Coronary artery (tissue), 2 donors: ENCODE data around the gene KCNJ8.

ENCODE experiments used
- DNase-seq: peaks from one replicate; pipeline ENCODE4 v3.0.0-alpha.2; 2017; ENCODE audit warnings: low spot score
- H3K27ac ChIP-seq, 2 donors: fragments of 200-600 bp; sonication (generic); one replicate each; pipeline ENCODE4 v1.5.1; 2016 to 2019
- H3K4me3 ChIP-seq: fragments of 200-600 bp; sonication (generic); 2 replicates; pipeline ENCODE4 v1.5.1; 2016; ENCODE audit warnings: mild to moderate bottlenecking, moderate library complexity
- TF ChIP-seq, protein P1 (sequence below): fragments of 200-600 bp; sonication (generic); IDR thresholded peaks from one replicate; pipeline ENCODE4 v1.5.1; 2019; ENCODE audit warnings: antibody characterized with exemption

The KCNJ8 gene

DNA sequence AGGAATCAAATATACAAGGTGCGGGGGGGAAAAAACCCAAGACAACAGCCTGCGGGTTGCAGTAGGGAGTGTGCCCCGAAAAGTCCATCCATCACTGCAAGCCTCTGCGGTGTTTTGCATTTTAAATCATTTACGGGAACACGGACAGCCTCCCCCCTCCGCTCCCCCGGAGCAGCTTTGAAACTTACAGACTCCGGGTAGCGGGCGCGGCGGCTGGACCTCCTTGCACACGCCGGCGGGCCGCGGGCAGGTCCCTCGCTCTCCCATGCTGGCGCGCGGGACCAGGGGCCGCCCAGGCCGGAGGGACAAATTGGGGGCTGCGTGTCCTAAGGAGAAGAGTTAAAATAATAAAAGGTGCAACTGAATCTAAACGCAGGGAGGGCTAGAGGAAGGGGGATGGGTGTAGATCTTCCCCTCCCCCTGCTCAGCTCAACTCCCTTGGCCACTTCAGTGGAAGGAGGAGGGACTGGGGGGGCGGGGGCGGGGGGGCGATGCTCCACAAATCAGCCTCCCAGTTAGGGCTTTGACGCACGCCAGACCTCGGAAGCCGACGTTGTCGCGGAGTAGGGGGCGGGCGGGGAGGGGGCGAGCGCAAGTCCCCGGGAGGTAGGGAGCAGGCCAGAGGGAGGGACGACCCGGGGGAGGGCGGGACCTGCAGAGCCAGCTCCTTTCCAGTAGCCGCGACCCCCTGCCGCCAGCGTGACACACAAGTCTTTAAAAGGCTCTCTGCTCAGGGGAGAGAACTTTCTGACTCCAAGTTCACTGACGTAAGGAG is at the start of gene KCNJ8:
KCNJ8 (minus strand) TSS at position 349 of the 775 bp plus-strand sequence. CDS start 1,090 bp downstream, outside the sequence.
- TF ChIP-seq, protein P1, sequence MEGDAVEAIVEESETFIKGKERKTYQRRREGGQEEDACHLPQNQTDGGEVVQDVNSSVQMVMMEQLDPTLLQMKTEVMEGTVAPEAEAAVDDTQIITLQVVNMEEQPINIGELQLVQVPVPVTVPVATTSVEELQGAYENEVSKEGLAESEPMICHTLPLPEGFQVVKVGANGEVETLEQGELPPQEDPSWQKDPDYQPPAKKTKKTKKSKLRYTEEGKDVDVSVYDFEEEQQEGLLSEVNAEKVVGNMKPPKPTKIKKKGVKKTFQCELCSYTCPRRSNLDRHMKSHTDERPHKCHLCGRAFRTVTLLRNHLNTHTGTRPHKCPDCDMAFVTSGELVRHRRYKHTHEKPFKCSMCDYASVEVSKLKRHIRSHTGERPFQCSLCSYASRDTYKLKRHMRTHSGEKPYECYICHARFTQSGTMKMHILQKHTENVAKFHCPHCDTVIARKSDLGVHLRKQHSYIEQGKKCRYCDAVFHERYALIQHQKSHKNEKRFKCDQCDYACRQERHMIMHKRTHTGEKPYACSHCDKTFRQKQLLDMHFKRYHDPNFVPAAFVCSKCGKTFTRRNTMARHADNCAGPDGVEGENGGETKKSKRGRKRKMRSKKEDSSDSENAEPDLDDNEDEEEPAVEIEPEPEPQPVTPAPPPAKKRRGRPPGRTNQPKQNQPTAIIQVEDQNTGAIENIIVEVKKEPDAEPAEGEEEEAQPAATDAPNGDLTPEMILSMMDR: no peak
- H3K4me3 ChIP-seq: peak within 1 kb of the TSS; percentile 83
- peak within 1 kb of the TSS; percentile 84 to 90 for H3K27ac ChIP-seq
- peak; percentile 89 for DNase-seq

DNA sequence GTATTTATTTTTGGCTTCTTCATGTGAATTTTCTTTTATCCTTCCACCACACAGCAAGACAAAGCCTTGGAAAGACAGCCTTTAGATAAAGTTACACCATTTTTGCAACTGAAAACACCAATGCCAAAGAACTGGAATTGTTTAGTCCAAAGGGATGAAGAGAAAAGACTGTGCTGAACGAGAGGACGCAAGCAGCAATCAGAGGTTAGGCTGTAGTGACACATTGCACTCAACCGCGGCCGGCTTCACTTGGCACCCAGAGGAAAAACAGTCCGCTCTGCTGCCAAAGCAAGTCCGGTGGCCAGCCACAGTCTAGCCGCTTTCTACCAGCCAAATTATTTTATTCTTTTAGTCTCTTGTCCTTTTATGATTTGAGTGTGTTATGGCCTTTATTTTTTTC is 49.1 kb upstream of the KCNJ8 start:
- Histone ChIP-seq H3K27ac (peak overlapping the region in 1 of 2 donors; percentile 56), H3K4me3 (no peak overlapping the region)
- TF ChIP-seq, protein P1: no peak
- DNase-seq: peak; percentile 75

DNA sequence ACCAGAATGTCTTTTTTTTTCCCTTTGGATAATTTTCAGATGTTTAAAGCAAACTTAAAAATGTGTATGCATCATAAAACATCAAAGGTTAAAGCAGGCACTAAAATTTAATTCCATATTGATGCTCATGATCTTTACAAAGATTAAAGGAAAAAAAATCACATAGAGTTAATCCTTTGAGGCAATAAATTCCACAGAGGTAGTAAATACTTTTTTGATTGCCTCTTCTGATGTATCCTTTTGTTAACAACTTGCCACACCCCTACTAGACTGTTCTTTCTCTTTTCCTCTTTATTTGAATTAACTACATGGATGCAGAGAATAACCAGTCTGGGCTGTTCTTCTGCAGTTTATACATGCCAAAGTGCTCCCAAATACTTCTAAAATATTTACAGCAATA is 45.2 kb upstream of the KCNJ8 start:
- Histone ChIP-seq H3K27ac (no peak overlapping the region), H3K4me3 (no peak overlapping the region)
- TF ChIP-seq, protein P1: no peak
- DNase-seq: no peak

DNA sequence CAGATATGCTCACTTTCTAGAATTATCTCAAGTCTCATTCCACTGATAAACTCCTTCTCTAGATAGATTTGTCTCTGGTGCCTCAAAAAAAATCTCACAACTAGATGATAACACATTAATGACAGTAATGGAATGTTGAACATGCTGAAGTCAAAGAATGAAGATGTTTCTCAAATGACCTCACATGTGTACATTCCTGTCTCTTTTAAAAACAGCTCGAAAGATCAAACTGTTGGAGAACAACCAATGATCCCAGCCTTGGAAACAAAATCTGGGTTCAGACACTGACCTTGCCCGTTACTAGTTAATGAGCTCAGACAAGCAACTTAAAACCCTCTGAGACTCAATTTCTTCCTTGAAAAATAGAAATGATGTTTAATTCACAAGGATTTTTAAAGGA is 44.7 kb upstream of the KCNJ8 start:
- no peak overlapping the region for H3K27ac ChIP-seq
- no peak for DNase-seq
- H3K4me3 ChIP-seq: no peak overlapping the region
- TF ChIP-seq, protein P1: no peak

DNA sequence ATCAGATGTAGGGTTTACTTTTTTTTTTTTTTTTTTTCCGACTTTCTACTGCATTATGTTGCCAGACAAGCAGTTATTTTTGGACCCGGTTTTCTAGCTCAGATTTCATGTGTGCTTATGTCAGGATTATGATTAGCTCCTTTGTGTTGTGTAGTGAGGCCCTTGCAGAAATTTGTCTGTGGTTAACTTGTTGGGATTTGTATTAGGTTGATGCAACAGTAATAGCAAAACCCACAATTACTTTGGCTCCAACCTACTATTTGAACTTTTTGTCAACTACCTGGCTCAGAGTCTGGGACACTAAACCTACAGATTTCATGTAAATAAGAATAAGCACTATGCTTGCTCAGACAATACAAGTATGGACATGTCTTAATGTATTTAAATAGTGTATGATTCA is 44.1 kb upstream of the KCNJ8 start:
- TF ChIP-seq, protein P1: no peak
- no peak for DNase-seq
- Histone ChIP-seq H3K4me3 (no peak overlapping the region), H3K27ac (no peak overlapping the region)

DNA sequence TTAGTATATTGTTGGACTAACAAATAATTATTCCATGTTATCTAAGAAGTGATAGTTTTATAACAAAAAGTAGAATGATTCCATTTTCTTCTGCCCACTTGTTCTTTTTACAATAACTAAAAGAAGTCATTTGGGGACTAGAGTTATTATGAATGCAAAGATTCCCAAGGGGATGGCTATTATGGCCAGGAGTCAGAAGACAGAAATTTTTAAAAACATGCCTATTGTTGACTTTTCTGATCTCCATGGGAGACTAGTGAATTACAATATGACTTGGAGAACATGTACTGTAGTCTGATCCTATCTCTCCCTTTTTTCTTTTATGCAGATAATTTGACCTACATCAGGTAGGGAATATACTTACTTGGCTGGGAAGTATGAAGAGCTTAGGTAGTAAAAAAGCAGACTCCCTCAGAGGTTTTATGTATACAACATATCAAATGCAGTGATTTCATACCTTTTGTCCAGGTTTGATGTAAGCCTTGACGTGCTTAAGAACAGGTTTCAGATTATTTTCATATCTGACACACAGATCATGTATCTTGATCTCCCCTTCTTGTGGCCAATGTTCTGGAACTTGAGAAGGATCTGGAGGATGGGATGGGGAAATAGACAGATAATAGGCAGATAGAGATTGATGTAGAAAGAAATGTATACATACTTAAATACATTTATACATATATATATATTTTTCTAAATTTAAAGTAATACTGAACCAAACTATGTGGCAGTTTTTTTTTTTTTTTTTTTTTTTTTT is 41.0 kb upstream of the KCNJ8 start:
- no peak overlapping the region for H3K4me3 ChIP-seq
- TF ChIP-seq, protein P1: no peak

More for the DNA sequence above, 41.0 kb upstream of the KCNJ8 start:
- DNase-seq: no peak
- H3K27ac ChIP-seq: no peak overlapping the region
